Smooth muscle cell of trachea (primary cell): ENCODE measurements around the gene PPOX. TPM values are rescaled to one million over a fixed set of nuclear protein-coding genes. Genes with fewer than 3 reads are reported as not detected.

ENCODE experiments used
- total RNA-seq: library from RNA; depleted of rRNA; stranded (reverse); fragments of >200 nt; gene quantifications from 2 replicates; pipeline ENCODE4 v1.2.1, GENCODE V29; 2014

The PPOX gene
- 7.8 and 14.3 TPM in 2 replicates for total RNA-seq

GRCh38 chr1:161165742-161166668 lies at the start of gene PPOX:
TSS of gene PPOX (plus strand) at chr1:161166426. CDS start at chr1:161166848, 422 bp downstream.

DNA sequence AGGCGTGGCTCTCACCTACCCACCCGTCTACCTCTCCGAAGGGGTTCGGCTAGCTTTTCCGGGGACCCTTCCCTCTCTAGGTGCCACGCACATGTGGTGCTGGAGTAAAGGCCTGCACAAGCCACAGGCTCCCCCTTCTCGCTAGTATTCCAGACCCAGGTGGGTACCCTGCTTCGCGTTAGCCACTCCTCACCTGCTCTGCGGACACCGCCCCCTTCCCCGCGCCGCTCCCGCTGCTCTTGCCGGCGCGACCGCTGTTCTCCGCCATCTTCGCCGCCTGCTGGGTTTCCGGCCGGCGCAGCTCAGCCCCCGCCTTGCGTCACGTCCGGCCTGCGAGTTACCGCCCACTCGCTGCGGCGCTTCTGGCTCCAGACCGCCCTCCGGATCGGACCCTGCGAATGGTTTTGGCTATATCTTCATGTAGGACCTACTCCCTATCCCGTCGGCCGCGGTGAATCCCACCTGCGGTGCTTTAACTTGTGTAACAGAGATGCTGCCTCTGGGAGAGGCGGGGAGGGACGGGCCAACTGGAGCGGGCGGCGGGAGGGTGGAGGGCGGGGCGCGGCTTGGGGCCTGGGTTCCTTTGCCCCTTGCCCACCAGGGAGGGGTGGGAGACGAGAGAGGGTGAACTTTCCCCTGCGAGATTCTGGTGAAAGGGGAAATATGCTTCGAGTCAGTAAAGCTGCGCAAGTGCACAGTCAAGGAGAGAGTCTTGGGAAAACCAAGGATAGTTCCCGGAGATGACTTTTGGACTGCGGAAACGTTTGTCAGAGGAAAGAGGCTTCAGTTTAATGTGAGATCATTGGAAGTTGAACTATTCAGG lies 48.3 kb upstream of the PPOX start, which contains the start of the genes NIT1 and PFDN2:
NIT1 (plus strand) TSS at position 347 of the 823 bp plus-strand sequence; CDS start at position 419, 72 bp downstream.
PFDN2 (minus strand) TSS at position 279 of the 823 bp plus-strand sequence; CDS start at position 268, 11 bp downstream.

GRCh38 chr1:161132410-161133219 lies 33.6 kb upstream of the PPOX start, which contains the start of gene DEDD:
TSS of gene DEDD (minus strand) at chr1:161132667. CDS start at chr1:161124462, 8,205 bp downstream.

DNA sequence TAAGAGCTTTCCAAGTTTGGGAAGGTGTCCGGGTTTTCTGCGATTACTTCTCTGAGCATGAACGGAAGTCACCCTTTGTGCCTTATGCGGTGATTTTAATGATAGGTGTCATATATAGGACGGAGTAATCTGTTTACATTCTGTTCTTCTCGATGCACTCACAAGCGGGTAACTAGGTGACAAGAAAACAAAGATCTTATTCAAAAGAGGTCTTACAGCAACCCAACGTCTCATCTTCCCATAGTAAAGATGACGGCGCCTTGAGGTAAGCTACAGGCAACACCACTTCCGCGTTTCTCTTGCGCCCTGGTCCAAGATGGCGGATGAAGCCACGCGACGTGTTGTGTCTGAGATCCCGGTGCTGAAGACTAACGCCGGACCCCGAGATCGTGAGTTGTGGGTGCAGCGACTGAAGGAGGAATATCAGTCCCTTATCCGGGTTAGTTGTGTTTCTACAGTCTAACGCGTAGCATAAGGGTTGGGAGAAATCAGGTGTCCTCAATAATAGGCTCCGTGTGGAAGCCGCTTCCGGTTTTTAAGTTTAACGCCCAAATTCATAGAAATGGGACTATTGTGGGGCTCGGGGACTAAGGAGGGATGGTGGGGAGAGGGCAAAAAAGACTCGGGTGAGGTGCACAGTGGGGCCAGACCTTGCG lies 12.4 kb upstream of the PPOX start, which contains the start of gene UFC1:
UFC1 (plus strand) TSS at position 297 of the 656 bp plus-strand sequence; CDS start at position 317, 20 bp downstream.

GRCh38 chr1:161159087-161159912 lies 6.9 kb upstream of the PPOX start, which contains the start of gene USP21:
TSS of gene USP21 (plus strand) at chr1:161159500. CDS start at chr1:161160641, 1,141 bp downstream.

GRCh38 chr1:161177112-161177935 lies 11.1 kb downstream of the PPOX start, which contains the start of gene B4GALT3:
TSS of gene B4GALT3 (minus strand) at chr1:161177507. CDS start at chr1:161176060, 1,447 bp downstream.

GRCh38 chr1:161198897-161199431 lies 32.7 kb downstream of the PPOX start, which contains the start of gene ADAMTS4:
TSS of gene ADAMTS4 (minus strand) at chr1:161199054. CDS start at chr1:161198627, 427 bp downstream.

DNA sequence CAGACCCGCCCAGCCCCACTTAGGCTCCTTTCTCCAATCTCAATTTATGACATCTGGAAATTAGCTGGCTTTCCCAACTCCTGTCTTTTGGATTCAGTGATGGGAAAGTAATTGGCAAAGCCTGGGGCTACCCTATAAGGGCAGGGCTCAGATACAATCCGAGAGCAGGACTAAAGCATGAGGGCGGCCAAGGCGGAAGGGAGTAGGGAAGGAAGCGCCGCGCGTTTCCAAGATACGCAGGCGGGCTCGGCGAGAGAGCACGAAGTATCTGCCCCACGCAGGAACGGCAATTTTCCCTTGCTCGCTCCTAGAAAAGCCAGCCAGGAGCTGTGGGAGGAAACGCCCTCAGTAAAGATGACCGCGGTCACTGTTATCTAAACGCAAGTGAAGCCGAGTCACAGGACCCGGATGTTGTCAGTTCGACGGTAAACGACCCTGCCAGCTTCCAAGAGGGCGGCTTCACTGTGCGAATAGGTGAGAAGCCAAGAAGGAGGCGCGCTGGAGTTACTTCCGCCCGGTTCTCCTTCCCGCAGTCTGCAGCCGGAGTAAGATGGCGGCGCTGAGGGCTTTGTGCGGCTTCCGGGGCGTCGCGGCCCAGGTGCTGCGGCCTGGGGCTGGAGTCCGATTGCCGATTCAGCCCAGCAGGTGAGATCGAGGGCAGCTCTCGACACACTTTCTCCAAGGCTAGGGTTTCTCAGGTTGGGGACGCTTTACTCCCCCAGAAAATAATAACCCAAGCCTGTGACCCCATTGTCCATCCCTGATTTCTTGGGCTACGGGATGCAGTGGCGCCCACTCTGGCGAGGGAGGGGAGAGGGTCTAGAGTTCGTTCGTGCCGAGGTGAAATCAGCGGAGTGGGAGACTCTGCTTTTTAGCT lies 35.8 kb downstream of the PPOX start, which contains the start of gene NDUFS2:
NDUFS2 (plus strand) TSS at position 532 of the 877 bp plus-strand sequence; CDS start at position 551, 19 bp downstream.

GRCh38 chr1:161215076-161215475 lies 48.9 kb downstream of the PPOX start, which contains the start of gene FCER1G:
TSS of gene FCER1G (plus strand) at chr1:161215295. CDS start at chr1:161215322, 27 bp downstream.

Other genes with a start within 250 kb of the PPOX start
- not detected in 2 replicates for gene ITLN2, start 211.6 kb upstream of the PPOX start, total RNA-seq
- gene F11R, start 145.3 kb upstream of the PPOX start, total RNA-seq: 5.1 and 8.9 TPM in 2 replicates
- gene TSTD1, start 127.5 kb upstream of the PPOX start, total RNA-seq: 10.6 and 34.8 TPM in 2 replicates
- 72.8 and 75.5 TPM in 2 replicates for gene USF1, start 120.4 kb upstream of the PPOX start, total RNA-seq
- gene ARHGAP30, start 96.5 kb upstream of the PPOX start, total RNA-seq: not detected in 2 replicates
- under 0.01 and 0.17 TPM in 2 replicates for gene NECTIN4, start 76.9 kb upstream of the PPOX start, total RNA-seq
- 1.9 and 4.5 TPM in 2 replicates for gene KLHDC9, start 68.1 kb upstream of the PPOX start, total RNA-seq
- 17.0 and 36.5 TPM in 2 replicates for gene PFDN2, start 48.4 kb upstream of the PPOX start, total RNA-seq
- gene NIT1, start 48.3 kb upstream of the PPOX start, total RNA-seq: 21.4 and 40.4 TPM in 2 replicates
- 29.4 and 35.9 TPM in 2 replicates for gene DEDD, start 33.8 kb upstream of the PPOX start, total RNA-seq
- 85.7 and 91.3 TPM in 2 replicates for gene UFC1, start 12.4 kb upstream of the PPOX start, total RNA-seq
- gene USP21, start 6.9 kb upstream of the PPOX start, total RNA-seq: 10.9 and 12.6 TPM in 2 replicates
- 13.8 and 18.0 TPM in 2 replicates for gene B4GALT3, start 11.1 kb downstream of the PPOX start, total RNA-seq
- gene ADAMTS4, start 32.6 kb downstream of the PPOX start, total RNA-seq: 2.3 and 3.1 TPM in 2 replicates
- 180 and 202 TPM in 2 replicates for gene NDUFS2, start 35.9 kb downstream of the PPOX start, total RNA-seq
- gene FCER1G, start 48.9 kb downstream of the PPOX start, total RNA-seq: 0.58 TPM in 1 of 2 replicates, not detected in the other
- not detected in 2 replicates for gene APOA2, start 57.2 kb downstream of the PPOX start, total RNA-seq
- gene TOMM40L, start 59.6 kb downstream of the PPOX start, total RNA-seq: 10.5 and 13.6 TPM in 2 replicates
- gene NR1I3, start 71.8 kb downstream of the PPOX start, total RNA-seq: not detected in 2 replicates
- gene PCP4L1, start 92.3 kb downstream of the PPOX start, total RNA-seq: not detected in 2 replicates
- gene MPZ, start 143.5 kb downstream of the PPOX start, total RNA-seq: 0.87 and 0.99 TPM in 2 replicates
- 29.6 and 38.7 TPM in 2 replicates for gene SDHC, start 148.0 kb downstream of the PPOX start, total RNA-seq
- gene CFAP126, start 201.4 kb downstream of the PPOX start, total RNA-seq: not detected in 2 replicates